HFF-Myc (cell line): Measurements from ENCODE around the gene TSC2.
A peak's percentile ranks its signal among the peaks of the same experiment; 100 is the strongest.

ENCODE experiments used
- DNase-seq: peaks from one replicate; pipeline ENCODE4 v3.0.0-alpha.2; 2011; ENCODE audit warnings: low read depth; ENCODE audit errors: extremely low read depth
- H3K4me3 ChIP-seq: replicated peaks from 2 replicates; pipeline ENCODE4 v1.5.1; 2011; ENCODE audit warnings: low read depth, mild to moderate bottlenecking, control low read depth, low read length
- CTCF ChIP-seq: IDR thresholded peaks from 2 replicates; pipeline ENCODE4 v1.5.1; 2012; ENCODE audit warnings: mild to moderate bottlenecking, low read depth, low read length, control low read depth; ENCODE audit errors: missing control alignments

Gene TSC2

GRCh38 chr16:2026461-2027023 is 21.2 kb upstream of the TSC2 start, which contains the start of gene NHERF2:
Gene NHERF2, plus strand, starts transcription at chr16:2026902. Its CDS starts 104 bp downstream, at chr16:2027006.
- TF ChIP-seq CTCF = no peak
- DNase-seq = no peak
- H3K4me3 ChIP-seq = peak within 1 kb of the TSS; percentile 64

GRCh38 chr16:2027024-2028010 is 20.5 kb upstream of the TSC2 start:
- no peak for DNase-seq
- peak; percentile 6 for TF ChIP-seq CTCF
- peak overlapping the region; percentile 64 for H3K4me3 ChIP-seq

- TF ChIP-seq CTCF = no peak
- DNase-seq = no peak
- peak overlapping the region; percentile 64 for H3K4me3 ChIP-seq
These were observed 19.6 kb upstream of the TSC2 start for GRCh38 chr16:2028146-2028545.

GRCh38 chr16:2028620-2029220 is 19.1 kb upstream of the TSC2 start:
- no peak overlapping the region for H3K4me3 ChIP-seq
- no peak for TF ChIP-seq CTCF
- no peak for DNase-seq

GRCh38 chr16:2029350-2029749 is 18.4 kb upstream of the TSC2 start:
- no peak for TF ChIP-seq CTCF
- no peak for DNase-seq
- H3K4me3 ChIP-seq = no peak overlapping the region

- no peak for TF ChIP-seq CTCF
- no peak for DNase-seq
- H3K4me3 ChIP-seq = no peak overlapping the region
These were observed 17.7 kb upstream of the TSC2 start for GRCh38 chr16:2030036-2030435.
